Fibroblast of the aortic adventitia (primary cell): ENCODE data around the gene KRTAP10-12. TPM values are rescaled to one million over a fixed set of nuclear protein-coding genes. Genes with fewer than 3 reads are reported as not detected.
A peak's percentile ranks its signal among the peaks of the same experiment; 100 is the strongest.

Experiments
- DNase-seq: peaks from one replicate; pipeline ENCODE4 v3.0.0-alpha.2; 2010; ENCODE audit warnings: low read depth
- H3K4me3 ChIP-seq: 2 replicates; pipeline ENCODE4 v1.5.1; 2011; ENCODE audit warnings: low read depth, mild to moderate bottlenecking, control low read depth, low read length, moderate library complexity
- CTCF ChIP-seq: IDR thresholded peaks from 2 replicates; pipeline ENCODE4 v1.5.1; 2011; ENCODE audit warnings: mild to moderate bottlenecking, low read length, control low read depth, inconsistent platforms; ENCODE audit not compliant: insufficient read depth
- small RNA-seq: library from RNA; depleted of rRNA; stranded (forward); fragments of <200 nt; gene quantifications from one replicate; pipeline ENCODE3, GENCODE V24; 2012
- total RNA-seq: library from RNA; depleted of rRNA; stranded (reverse); fragments of >200 nt; gene quantifications from 2 replicates; pipeline ENCODE4 v1.2.3, GENCODE V29; 2012; ENCODE audit warnings: low replicate concordance

KRTAP10-12 gene
- total RNA-seq, 1 donor = not detected

GRCh38 chr21:44739316-44739715, 42.3 kb downstream of the KRTAP10-12 start:
- no peak for TF ChIP-seq CTCF
- no peak overlapping the region for H3K4me3 ChIP-seq
- no peak for DNase-seq

- no peak overlapping the region for H3K4me3 ChIP-seq
- DNase-seq = no peak
- TF ChIP-seq CTCF = no peak
These were observed 43.8 kb downstream of the KRTAP10-12 start for GRCh38 chr21:44740742-44741141.

GRCh38 chr21:44741921-44742320, 44.9 kb downstream of the KRTAP10-12 start:
- H3K4me3 ChIP-seq = no peak overlapping the region
- TF ChIP-seq CTCF = no peak
- DNase-seq = no peak

- H3K4me3 ChIP-seq = no peak overlapping the region
- TF ChIP-seq CTCF = peak; percentile 32
- DNase-seq = peak; percentile 20
These were observed 45.6 kb downstream of the KRTAP10-12 start for GRCh38 chr21:44742418-44743153.

Small RNA genes lying within 50 kb of the gene (small RNA-seq; reads per million reads assigned to genes)
- not detected for gene KRTAP12-6P

Other genes with a start within 250 kb of the KRTAP10-12 start
- 0.16 and 0.45 TPM in 2 replicates for gene LRRC3, start 241.7 kb upstream of the KRTAP10-12 start, total RNA-seq
- not detected in 2 replicates for gene KRTAP10-1, start 157.0 kb upstream of the KRTAP10-12 start, total RNA-seq
- not detected in 2 replicates for gene KRTAP10-2, start 145.7 kb upstream of the KRTAP10-12 start, total RNA-seq
- not detected in 2 replicates for gene KRTAP10-3, start 138.4 kb upstream of the KRTAP10-12 start, total RNA-seq
- gene KRTAP10-4, start 123.4 kb upstream of the KRTAP10-12 start, total RNA-seq = not detected in 2 replicates
- gene KRTAP10-5, start 116.6 kb upstream of the KRTAP10-12 start, total RNA-seq = not detected in 2 replicates
- not detected in 2 replicates for gene KRTAP10-6, start 104.7 kb upstream of the KRTAP10-12 start, total RNA-seq
- gene KRTAP10-7, start 96.6 kb upstream of the KRTAP10-12 start, total RNA-seq = not detected in 2 replicates
- gene KRTAP10-8, start 85.1 kb upstream of the KRTAP10-12 start, total RNA-seq = not detected in 2 replicates
- gene KRTAP10-9, start 70.1 kb upstream of the KRTAP10-12 start, total RNA-seq = not detected in 2 replicates
- not detected in 2 replicates for gene KRTAP10-10, start 59.8 kb upstream of the KRTAP10-12 start, total RNA-seq
- gene KRTAP10-11, start 50.8 kb upstream of the KRTAP10-12 start, total RNA-seq = not detected in 2 replicates
- gene KRTAP12-4, start 42.5 kb upstream of the KRTAP10-12 start, total RNA-seq = not detected in 2 replicates
- not detected in 2 replicates for gene KRTAP12-3, start 39.2 kb upstream of the KRTAP10-12 start, total RNA-seq
- gene KRTAP12-2, start 30.2 kb upstream of the KRTAP10-12 start, total RNA-seq = not detected in 2 replicates
- gene KRTAP12-1, start 15.0 kb upstream of the KRTAP10-12 start, total RNA-seq = not detected in 2 replicates
- 0.08 TPM in 1 of 2 replicates, not detected in the other for gene TSPEAR, start 14.4 kb downstream of the KRTAP10-12 start, total RNA-seq
- gene UBE2G2, start 104.6 kb downstream of the KRTAP10-12 start, total RNA-seq = 64.2 and 96.3 TPM in 2 replicates
- gene SUMO3, start 120.9 kb downstream of the KRTAP10-12 start, total RNA-seq = 43.2 and 130 TPM in 2 replicates
- 226 and 233 TPM in 2 replicates for gene PTTG1IP, start 176.5 kb downstream of the KRTAP10-12 start, total RNA-seq
- gene ITGB2, start 223.7 kb downstream of the KRTAP10-12 start, total RNA-seq = 0.09 TPM in 1 of 2 replicates, not detected in the other
- 6.0 and 7.4 TPM in 2 replicates for gene SLX9, start 242.9 kb downstream of the KRTAP10-12 start, total RNA-seq